ENCODE measurements around the gene ADGRL2. TPM values are rescaled to one million over a fixed set of nuclear protein-coding genes. Genes with fewer than 3 reads are reported as not detected.
A peak's percentile ranks its signal among the peaks of the same experiment; 100 is the strongest.

Gene ADGRL2
- 100 to 1,000 TPM in 2 of 7 donors, 10 to 100 TPM in 5; 36.9 to 115 (median 84.3) TPM for total RNA-seq
- polyA plus RNA-seq = 1 to 10 TPM; 5.4 to 7.8 (median 7.1) TPM
- long read RNA-seq, donor 1, partial matches to known transcripts = 34 of 36 reads
- long read RNA-seq, donor 1, other reads (novel, unspliced or antisense) = 0 of 36 reads
- long read RNA-seq, donor 2, partial matches to known transcripts = 61 of 63 reads
- long read RNA-seq, donor 2, other reads (novel, unspliced or antisense) = 0 of 63 reads

DNA sequence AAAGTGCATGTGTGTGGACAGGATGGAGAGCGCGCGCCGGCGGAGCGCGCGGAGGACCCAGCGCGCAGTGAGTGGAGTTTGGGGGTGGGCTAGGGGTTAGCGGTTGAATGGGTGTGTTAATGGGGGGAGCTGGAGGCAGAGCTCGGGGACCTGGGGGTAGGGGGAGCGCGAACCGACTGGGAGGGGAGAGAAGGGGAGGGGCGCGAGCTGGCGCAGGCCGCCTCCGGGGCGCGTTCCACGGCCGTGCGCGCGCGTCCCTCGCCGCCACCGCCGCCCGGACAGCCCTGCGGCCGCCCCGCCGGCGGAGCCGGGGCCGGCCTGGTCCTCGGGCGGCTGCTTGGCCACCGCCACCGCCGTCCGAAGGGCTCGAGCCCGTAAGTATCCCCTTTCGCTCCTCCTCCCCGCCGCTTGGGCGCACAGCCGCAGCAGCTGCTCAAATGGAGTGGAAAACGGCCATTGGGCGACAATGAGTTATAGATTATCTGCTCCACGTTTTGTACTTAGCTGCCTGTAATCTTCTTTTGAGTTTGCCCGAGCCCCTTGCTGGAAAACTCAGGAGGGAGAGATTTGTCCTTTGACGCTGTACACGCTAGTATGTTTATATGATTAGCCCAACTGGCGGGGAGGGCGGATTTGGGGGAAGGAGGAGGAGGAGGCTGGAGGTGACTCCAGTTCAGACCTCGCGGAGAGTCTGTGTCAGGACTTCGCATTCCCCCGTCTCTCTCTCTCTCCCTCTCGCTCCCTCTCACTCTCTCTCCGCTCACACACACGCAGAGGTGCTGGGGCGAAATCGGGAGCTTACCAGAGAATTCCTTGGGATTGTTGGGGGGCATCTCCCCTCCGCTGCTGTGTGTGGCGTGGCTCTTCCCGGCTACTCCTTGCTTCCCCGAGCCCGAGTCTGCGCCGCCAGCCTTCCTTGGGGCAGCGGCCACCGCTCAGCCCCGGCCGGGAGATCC lies at the start of gene ADGRL2:
Gene ADGRL2 (plus strand): TSS at position 240 of the 956 bp plus-strand sequence. CDS start 36,051 bp downstream, outside the sequence.
- Histone ChIP-seq H3K36me3 (no peaks in the 10 kb centered on the region), H3K27ac (peak within 1 kb of the TSS; percentile 63 to 93 (median 91)), H3K4me3 (peak within 1 kb of the TSS; percentile 45 to 76 (median 56)), H3K27me3 (replicated peaks in 1 of 7) (peaks cover 0 to 63% (median 28%) of the 10 kb centered on the region in 7 donors), H3K4me1 (peaks cover 0 to 30% (median 13%) of the 10 kb centered on the region in 6 donors), H3K9me3 (no peaks in the 10 kb centered on the region)
- 1 to 6% (median 1%) methylated on average over 43 to 81 of the region's 81 CpGs for WGBS, 5 donors
- DNase-seq = peak; percentile 80
- intact Hi-C loops (cut with DNase I; ENCODE audit: low total_unique reads) = no loop called here
- TF ChIP-seq POLR2A (IDR thresholded peaks at IDR 0.05) (peak in 1 of 3 donors; percentile 12), POLR2AphosphoS5 (IDR thresholded peaks at IDR 0.05) (peak; percentile 73 to 82 (median 78))
- TF ChIP-seq, protein P1, sequence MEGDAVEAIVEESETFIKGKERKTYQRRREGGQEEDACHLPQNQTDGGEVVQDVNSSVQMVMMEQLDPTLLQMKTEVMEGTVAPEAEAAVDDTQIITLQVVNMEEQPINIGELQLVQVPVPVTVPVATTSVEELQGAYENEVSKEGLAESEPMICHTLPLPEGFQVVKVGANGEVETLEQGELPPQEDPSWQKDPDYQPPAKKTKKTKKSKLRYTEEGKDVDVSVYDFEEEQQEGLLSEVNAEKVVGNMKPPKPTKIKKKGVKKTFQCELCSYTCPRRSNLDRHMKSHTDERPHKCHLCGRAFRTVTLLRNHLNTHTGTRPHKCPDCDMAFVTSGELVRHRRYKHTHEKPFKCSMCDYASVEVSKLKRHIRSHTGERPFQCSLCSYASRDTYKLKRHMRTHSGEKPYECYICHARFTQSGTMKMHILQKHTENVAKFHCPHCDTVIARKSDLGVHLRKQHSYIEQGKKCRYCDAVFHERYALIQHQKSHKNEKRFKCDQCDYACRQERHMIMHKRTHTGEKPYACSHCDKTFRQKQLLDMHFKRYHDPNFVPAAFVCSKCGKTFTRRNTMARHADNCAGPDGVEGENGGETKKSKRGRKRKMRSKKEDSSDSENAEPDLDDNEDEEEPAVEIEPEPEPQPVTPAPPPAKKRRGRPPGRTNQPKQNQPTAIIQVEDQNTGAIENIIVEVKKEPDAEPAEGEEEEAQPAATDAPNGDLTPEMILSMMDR (IDR thresholded peaks at IDR 0.05 in 8 of 11, conservative IDR thresholded peaks at IDR 0.05 in 3 of 11) = no peak

DNA sequence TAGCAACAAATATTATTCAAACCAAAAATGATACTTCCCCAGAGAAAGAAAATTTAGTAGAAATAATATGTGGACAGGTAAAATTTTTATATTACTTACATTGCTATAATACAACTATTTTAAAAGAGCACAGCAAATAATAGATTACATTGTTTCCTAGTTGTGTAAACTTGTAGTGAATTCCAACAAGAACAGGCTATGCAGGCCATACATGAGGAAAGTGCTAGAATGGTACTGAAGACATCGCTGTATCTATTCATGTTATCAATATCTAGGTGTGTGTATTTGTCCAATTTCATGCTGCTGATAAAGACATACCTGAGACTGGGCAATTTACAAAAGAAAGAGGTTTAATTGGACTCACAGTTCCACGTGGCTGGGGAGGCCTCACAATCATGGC lies 47.9 kb upstream of the ADGRL2 start:
- H3K4me1 ChIP-seq = no peaks in the 10 kb centered on the region
- H3K4me3 ChIP-seq = no peak overlapping the region
- H3K9me3 ChIP-seq = no peaks in the 10 kb centered on the region
- H3K27me3 ChIP-seq (replicated peaks in 1 of 7) = no peaks in the 10 kb centered on the region
- intact Hi-C loops (cut with DNase I; ENCODE audit: low total_unique reads) = no loop called here
- no peaks in the 10 kb centered on the region for H3K36me3 ChIP-seq
- no peak for DNase-seq
- H3K27ac ChIP-seq = no peak overlapping the region
- WGBS, 5 donors = 69 to 93% (median 75%) methylated on average over 2 of the region's 2 CpGs
- TF ChIP-seq POLR2A (IDR thresholded peaks at IDR 0.05) (no peak), POLR2AphosphoS5 (IDR thresholded peaks at IDR 0.05) (no peak)
- TF ChIP-seq, protein P1 (IDR thresholded peaks at IDR 0.05 in 8 of 11, conservative IDR thresholded peaks at IDR 0.05 in 3 of 11) = no peak

DNA sequence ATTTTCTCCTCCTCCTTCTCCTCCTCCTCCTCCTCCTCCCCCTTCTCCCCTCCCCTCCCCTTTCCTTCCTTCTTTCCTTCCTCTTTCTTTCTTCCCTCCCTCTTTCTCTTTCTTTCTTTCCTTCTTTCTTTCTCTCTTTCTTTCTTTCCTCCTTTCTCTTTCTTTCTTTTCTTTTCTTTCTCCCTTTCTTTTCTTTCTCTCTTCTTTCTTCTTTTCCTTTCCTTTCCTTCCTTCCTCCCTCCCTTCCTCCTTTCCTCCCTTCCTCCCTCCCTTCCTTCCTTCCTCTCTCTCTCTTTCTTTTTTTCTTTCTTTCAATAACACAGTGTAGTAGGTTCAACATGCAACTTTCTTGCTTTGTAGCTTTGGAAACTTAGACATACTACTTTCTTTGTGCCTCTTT lies 46.3 kb upstream of the ADGRL2 start:
- H3K9me3 ChIP-seq = no peaks in the 10 kb centered on the region
- no peak overlapping the region for H3K27ac ChIP-seq
- H3K4me1 ChIP-seq = no peaks in the 10 kb centered on the region
- intact Hi-C loops (cut with DNase I; ENCODE audit: low total_unique reads) = no loop called here
- TF ChIP-seq POLR2A (IDR thresholded peaks at IDR 0.05) = no peak
- TF ChIP-seq POLR2AphosphoS5 (IDR thresholded peaks at IDR 0.05) = no peak
- TF ChIP-seq, protein P1 (IDR thresholded peaks at IDR 0.05 in 8 of 11, conservative IDR thresholded peaks at IDR 0.05 in 3 of 11) = no peak
- no peaks in the 10 kb centered on the region for H3K36me3 ChIP-seq
- H3K27me3 ChIP-seq (replicated peaks in 1 of 7) = no peaks in the 10 kb centered on the region
- DNase-seq = no peak
- H3K4me3 ChIP-seq = no peak overlapping the region

DNA sequence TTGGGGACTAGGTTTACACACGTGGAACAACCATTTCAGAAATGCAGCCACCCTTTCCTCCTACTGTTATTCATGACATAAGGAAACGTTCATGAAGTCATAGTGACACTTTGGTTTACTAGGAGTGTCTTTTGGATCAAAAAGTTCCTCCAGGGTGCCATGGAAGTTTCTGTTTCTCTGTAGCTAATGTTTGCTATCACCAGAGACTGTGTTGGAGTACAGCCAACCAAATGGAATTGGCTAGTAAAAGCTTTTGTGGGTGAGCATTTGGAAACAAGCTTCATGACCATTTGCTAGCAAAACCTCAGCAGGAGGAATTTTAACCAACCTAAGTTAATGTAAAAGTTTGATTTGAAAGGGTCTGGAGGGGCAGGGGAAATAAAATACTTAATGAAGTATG lies 43.9 kb upstream of the ADGRL2 start:
- no peak overlapping the region for H3K27ac ChIP-seq
- H3K4me1 ChIP-seq = no peaks in the 10 kb centered on the region
- no peak for TF ChIP-seq POLR2A (IDR thresholded peaks at IDR 0.05)
- TF ChIP-seq, protein P1 (IDR thresholded peaks at IDR 0.05 in 8 of 11, conservative IDR thresholded peaks at IDR 0.05 in 3 of 11) = no peak
- TF ChIP-seq POLR2AphosphoS5 (IDR thresholded peaks at IDR 0.05) = no peak
- intact Hi-C loops (cut with DNase I; ENCODE audit: low total_unique reads) = no loop called here
- no peaks in the 10 kb centered on the region for H3K27me3 ChIP-seq (replicated peaks in 1 of 7)
- DNase-seq = no peak
- H3K36me3 ChIP-seq = no peaks in the 10 kb centered on the region
- H3K9me3 ChIP-seq = no peaks in the 10 kb centered on the region
- WGBS, 5 donors = 59 to 82% (median 64%) methylated on average over 2 of the region's 2 CpGs
- H3K4me3 ChIP-seq = no peak overlapping the region
